Mucosa of rectum (tissue), 2 donors: ENCODE data around the gene PROCR.

Source experiments
- H3K27ac ChIP-seq, 2 donors: one replicate each; pipeline ENCODE4 v1.7.0; 2013; ENCODE audit warnings: inconsistent platforms in 2 of 2, low read depth in 2 of 2, low read length in 2 of 2
- H3K27me3 ChIP-seq, 2 donors: one replicate each; pipeline ENCODE4 v1.7.0; 2013; ENCODE audit warnings: low read length in 2 of 2; ENCODE audit not compliant: control insufficient read depth in 2 of 2, insufficient read depth in 2 of 2
- H3K36me3 ChIP-seq, 2 donors: one replicate each; pipeline ENCODE4 v1.7.0; 2013; ENCODE audit warnings: low read length in 2 of 2; ENCODE audit not compliant: control insufficient read depth in 2 of 2, insufficient read depth in 2 of 2
- H3K4me1 ChIP-seq, 2 donors: one replicate each; pipeline ENCODE4 v1.7.0; 2013; ENCODE audit warnings: low read length in 2 of 2, mild to moderate bottlenecking in 1 of 2; ENCODE audit not compliant: control insufficient read depth in 2 of 2, insufficient read depth in 2 of 2
- H3K4me3 ChIP-seq, 2 donors: one replicate each; pipeline ENCODE4 v1.7.0; 2013; ENCODE audit warnings: low read length in 2 of 2
- H3K9ac ChIP-seq, 2 donors: one replicate each; pipeline ENCODE4 v1.7.0; 2013; ENCODE audit warnings: low read length in 2 of 2, low read depth in 1 of 2, mild to moderate bottlenecking in 1 of 2
- H3K9me3 ChIP-seq, 2 donors: one replicate each; pipeline ENCODE4 v1.7.0; 2013; ENCODE audit warnings: low read length in 2 of 2; ENCODE audit not compliant: control insufficient read depth in 2 of 2
- donor health status: healthy.
- donor health status: Normal muscosa, but diverticular disease.

Gene PROCR

DNA sequence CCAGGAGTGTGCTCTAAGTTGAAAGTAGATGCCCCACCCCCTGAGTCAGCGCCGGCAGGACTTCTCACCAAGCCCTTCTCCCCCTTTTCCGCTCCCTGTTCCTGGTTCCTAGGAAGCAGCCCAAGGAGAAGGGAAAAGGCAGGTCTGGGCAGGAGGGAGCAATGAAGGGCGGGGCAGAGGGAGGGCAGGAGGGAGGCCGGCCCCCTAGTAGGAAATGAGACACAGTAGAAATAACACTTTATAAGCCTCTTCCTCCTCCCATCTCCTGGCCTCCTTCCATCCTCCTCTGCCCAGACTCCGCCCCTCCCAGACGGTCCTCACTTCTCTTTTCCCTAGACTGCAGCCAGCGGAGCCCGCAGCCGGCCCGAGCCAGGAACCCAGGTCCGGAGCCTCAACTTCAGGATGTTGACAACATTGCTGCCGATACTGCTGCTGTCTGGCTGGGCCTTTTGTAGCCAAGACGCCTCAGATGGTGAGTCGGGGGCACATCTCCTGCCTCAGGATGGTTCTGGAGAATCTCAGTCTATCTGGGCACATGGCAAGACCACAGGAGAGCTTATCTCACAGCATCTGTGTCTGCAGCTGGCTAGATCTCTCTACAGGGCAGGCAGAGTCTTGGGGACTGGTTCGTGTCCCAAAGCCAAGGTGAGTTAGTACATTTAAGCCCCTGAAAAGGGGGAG lies at the start of gene PROCR:
PROCR (plus strand) TSS at position 320 of the 681 bp plus-strand sequence; CDS start at position 403, 83 bp downstream.
- peak within 1 kb of the TSS; percentile 45 to 68 for H3K9ac ChIP-seq
- H3K4me1 ChIP-seq, result peaks cover 12 to 15% of the 10 kb centered on the region in 2 donors
- no peaks in the 10 kb centered on the region for H3K36me3 ChIP-seq
- peak within 1 kb of the TSS; percentile 50 to 68 for H3K27ac ChIP-seq
- no peaks in the 10 kb centered on the region for H3K9me3 ChIP-seq
- no peaks in the 10 kb centered on the region for H3K27me3 ChIP-seq
- peak within 1 kb of the TSS; percentile 67 to 74 for H3K4me3 ChIP-seq

DNA sequence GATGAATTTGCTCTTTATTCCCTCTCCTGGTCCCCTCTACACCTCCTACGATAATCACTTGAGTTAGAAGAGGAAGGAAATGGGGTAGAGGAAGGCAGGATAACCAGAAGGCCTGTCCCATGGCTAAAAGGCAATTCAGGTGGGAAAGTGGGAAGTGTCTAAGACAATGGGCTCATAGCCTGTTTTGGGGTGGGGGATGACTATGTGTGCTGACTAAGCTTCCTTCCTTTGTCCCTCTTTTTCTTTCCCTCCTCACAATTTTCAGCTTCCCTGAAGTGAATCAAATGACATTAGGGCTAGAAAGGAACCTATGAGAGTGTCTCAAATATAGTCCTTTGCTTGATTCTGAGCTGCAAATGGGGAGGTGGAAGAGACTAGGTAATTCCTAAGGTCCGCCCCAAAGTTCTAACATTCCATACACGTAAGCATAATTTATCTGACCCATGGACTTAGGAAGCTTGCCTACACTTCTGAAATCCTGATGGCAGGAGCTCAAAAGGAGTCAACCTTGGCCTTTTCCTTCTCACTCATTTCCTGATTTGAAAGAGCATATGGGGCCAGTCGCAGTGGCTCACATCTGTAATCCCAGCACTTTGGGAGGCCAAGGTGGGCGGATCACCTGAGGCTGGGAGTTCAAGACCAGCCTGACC lies 49.0 kb upstream of the PROCR start:
- no peaks in the 10 kb centered on the region for H3K9me3 ChIP-seq
- peaks cover 63 to 70% of the 10 kb centered on the region in 2 donors for H3K36me3 ChIP-seq
- H3K4me1 ChIP-seq, result no peaks in the 10 kb centered on the region
- no peak overlapping the region for H3K9ac ChIP-seq
- no peaks in the 10 kb centered on the region for H3K27me3 ChIP-seq
- H3K4me3 ChIP-seq, result no peak overlapping the region
- H3K27ac ChIP-seq, result no peak overlapping the region

DNA sequence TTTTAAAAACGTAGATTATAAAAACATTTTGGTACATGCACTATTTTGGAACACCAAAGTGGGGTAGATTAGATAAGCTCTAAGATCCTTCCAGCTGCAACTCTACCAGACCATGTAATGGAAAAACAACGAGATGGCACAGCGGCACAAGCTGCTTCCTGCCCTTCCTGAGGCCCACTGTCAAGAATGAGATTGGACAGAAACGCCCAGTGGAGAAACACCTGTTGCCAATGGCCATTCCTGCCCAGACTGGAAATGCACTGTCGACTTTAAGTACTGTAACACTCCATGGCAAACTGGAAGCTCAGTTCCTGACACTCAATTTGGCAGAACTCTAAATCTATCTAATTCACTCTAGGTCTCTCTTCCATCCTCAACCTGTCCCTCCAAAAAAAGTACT lies 46.1 kb upstream of the PROCR start:
- Histone ChIP-seq H3K9ac (no peak overlapping the region), H3K9me3 (no peaks in the 10 kb centered on the region), H3K4me3 (no peak overlapping the region), H3K27ac (no peak overlapping the region), H3K4me1 (peaks cover 0 to 2% of the 10 kb centered on the region in 2 donors), H3K36me3 (peaks cover 44 to 56% of the 10 kb centered on the region in 2 donors), H3K27me3 (no peaks in the 10 kb centered on the region)

DNA sequence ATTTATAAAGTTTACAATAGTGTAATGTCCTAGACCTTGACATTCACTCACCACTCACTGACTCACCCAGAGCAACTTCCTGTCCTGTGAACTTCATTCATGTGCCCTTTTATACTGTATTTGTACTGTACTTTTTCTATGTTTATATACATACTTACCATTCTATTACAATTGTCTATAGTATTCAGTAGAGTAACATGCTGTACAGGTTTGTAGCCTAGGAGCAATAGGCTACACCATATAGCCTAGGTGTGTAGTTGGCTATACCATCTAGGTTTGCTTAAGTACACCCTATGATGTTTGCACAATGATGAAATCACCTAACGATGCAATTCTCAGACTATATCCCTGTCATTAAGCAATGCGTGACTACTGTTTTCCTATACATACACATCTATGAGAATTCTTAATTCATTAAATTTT lies 42.2 kb upstream of the PROCR start:
- H3K27me3 ChIP-seq, result no peaks in the 10 kb centered on the region
- H3K9me3 ChIP-seq, result no peaks in the 10 kb centered on the region
- peaks cover 0 to 2% of the 10 kb centered on the region in 2 donors for H3K4me1 ChIP-seq
- peaks cover 39 to 48% of the 10 kb centered on the region in 2 donors for H3K36me3 ChIP-seq
- H3K27ac ChIP-seq, result no peak overlapping the region
- H3K9ac ChIP-seq, result no peak overlapping the region
- H3K4me3 ChIP-seq, result no peak overlapping the region

GRCh38 chr20:35131934-35132333 lies 39.9 kb upstream of the PROCR start:
- Histone ChIP-seq H3K9ac (no peak overlapping the region), H3K36me3 (peaks cover 28 to 46% of the 10 kb centered on the region in 2 donors), H3K27me3 (no peaks in the 10 kb centered on the region), H3K4me1 (peaks cover 0 to 2% of the 10 kb centered on the region in 2 donors), H3K9me3 (no peaks in the 10 kb centered on the region), H3K4me3 (no peak overlapping the region), H3K27ac (no peak overlapping the region)

- Histone ChIP-seq H3K27me3 (no peaks in the 10 kb centered on the region), H3K9me3 (no peaks in the 10 kb centered on the region), H3K4me1 (peaks cover 0 to 2% of the 10 kb centered on the region in 2 donors), H3K27ac (no peak overlapping the region), H3K36me3 (peaks cover 34 to 51% of the 10 kb centered on the region in 2 donors), H3K4me3 (no peak overlapping the region), H3K9ac (no peak overlapping the region)
Measured at GRCh38 chr20:35133031-35133430, 38.8 kb upstream of the PROCR start.

DNA sequence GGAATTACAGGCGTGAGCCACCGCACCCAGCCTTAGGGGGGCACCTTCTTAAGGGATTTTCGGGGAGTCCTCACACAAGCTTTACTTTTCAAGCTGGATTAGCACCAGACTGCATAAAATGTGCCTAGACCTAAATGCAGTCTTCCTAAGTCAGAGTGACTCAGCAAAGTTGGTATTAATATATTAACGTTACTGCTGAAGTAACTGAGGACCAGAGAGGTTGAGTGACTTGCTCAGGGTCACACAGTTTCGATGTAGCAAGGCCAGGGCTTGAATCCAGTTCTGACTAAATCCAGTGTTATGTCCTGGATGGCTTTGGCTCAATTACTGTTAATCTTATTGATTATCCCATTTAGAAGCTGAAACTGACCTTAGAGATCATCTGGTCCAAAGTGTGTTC lies 38.1 kb upstream of the PROCR start:
- no peaks in the 10 kb centered on the region for H3K9me3 ChIP-seq
- peaks cover 37 to 50% of the 10 kb centered on the region in 2 donors for H3K36me3 ChIP-seq
- H3K4me1 ChIP-seq, result peaks cover 0 to 2% of the 10 kb centered on the region in 2 donors

GRCh38 chr20:35134472-35134871 lies 37.4 kb upstream of the PROCR start:
- Histone ChIP-seq H3K27me3 (no peaks in the 10 kb centered on the region), H3K9ac (no peak overlapping the region), H3K9me3 (no peaks in the 10 kb centered on the region), H3K27ac (no peak overlapping the region), H3K4me3 (no peak overlapping the region), H3K36me3 (peaks cover 37 to 52% of the 10 kb centered on the region in 2 donors), H3K4me1 (no peaks in the 10 kb centered on the region)

More for the DNA sequence above, 38.1 kb upstream of the PROCR start:
- Histone ChIP-seq H3K9ac (no peak overlapping the region), H3K27ac (no peak overlapping the region), H3K27me3 (no peaks in the 10 kb centered on the region), H3K4me3 (no peak overlapping the region)

DNA sequence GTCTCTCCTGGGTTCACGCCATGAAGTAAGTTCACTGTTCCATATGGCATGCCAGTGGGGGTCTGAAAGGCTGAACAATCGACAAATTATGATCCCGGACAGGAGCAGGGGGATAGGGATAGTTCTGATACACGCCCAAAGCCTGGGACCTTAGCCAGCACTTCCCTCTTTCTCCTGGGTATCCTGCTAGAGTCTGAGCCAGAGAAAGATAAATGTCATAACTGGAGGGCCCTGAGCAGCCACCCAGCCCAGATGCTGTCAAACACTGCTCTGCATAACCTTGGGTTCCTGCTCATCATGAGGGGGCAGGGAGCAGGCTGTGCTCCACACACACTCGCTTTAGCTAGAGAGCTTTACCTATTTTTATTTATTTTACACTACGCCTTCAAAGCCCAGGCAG lies 37.0 kb upstream of the PROCR start:
- peaks cover 39 to 51% of the 10 kb centered on the region in 2 donors for H3K36me3 ChIP-seq
- no peaks in the 10 kb centered on the region for H3K9me3 ChIP-seq
- no peaks in the 10 kb centered on the region for H3K27me3 ChIP-seq
- H3K4me1 ChIP-seq, result no peaks in the 10 kb centered on the region
- no peak overlapping the region for H3K9ac ChIP-seq
- H3K27ac ChIP-seq, result no peak overlapping the region
- H3K4me3 ChIP-seq, result no peak overlapping the region

GRCh38 chr20:35135867-35136586 lies 35.8 kb upstream of the PROCR start:
- no peaks in the 10 kb centered on the region for H3K4me1 ChIP-seq
- no peak overlapping the region for H3K4me3 ChIP-seq
- H3K27ac ChIP-seq, result no peak overlapping the region
- H3K9me3 ChIP-seq, result no peaks in the 10 kb centered on the region
- H3K9ac ChIP-seq, result no peak overlapping the region
- H3K27me3 ChIP-seq, result no peaks in the 10 kb centered on the region
- H3K36me3 ChIP-seq, result peaks cover 41 to 59% of the 10 kb centered on the region in 2 donors
